ENCODE data around the gene MED12. TPM values are rescaled to one million over a fixed set of nuclear protein-coding genes. Genes with fewer than 3 reads are reported as not detected.

MED12 gene
- total RNA-seq, 1 donor from 2014 or later: 39.3 TPM

GRCh38 chrX:71184803-71185495 is 66.6 kb downstream of the MED12 start:
- DNase-seq (ENCODE audit: extremely low spot score in 2 of 2): no peak
- no peaks in the 10 kb centered on the region for H3K27me3 ChIP-seq
- H3K27ac ChIP-seq: no peak overlapping the region
- H3K4me3 ChIP-seq: no peak overlapping the region
- intact Hi-C loops (cut with DNase I): no loop called here
- H3K4me1 ChIP-seq: no peaks in the 10 kb centered on the region
- no peaks in the 10 kb centered on the region for H3K9me3 ChIP-seq
- TF ChIP-seq POLR2A (IDR thresholded peaks at IDR 0.05): no peak
- no peaks in the 10 kb centered on the region for H3K36me3 ChIP-seq

- intact Hi-C loops (cut with DNase I): no loop called here
- H3K9me3 ChIP-seq: no peaks in the 10 kb centered on the region
- no peak overlapping the region for H3K4me3 ChIP-seq
- TF ChIP-seq POLR2AphosphoS5 (IDR thresholded peaks at IDR 0.05; ENCODE audit: insufficient read depth in 1 of 2, low read depth in 1 of 2) (no peak), POLR2A (IDR thresholded peaks at IDR 0.05) (no peak), CTCF (IDR thresholded peaks at IDR 0.05) (no peak)
- no peaks in the 10 kb centered on the region for H3K4me1 ChIP-seq
- DNase-seq (ENCODE audit: extremely low spot score in 2 of 2): no peak
- H3K27me3 ChIP-seq: no peaks in the 10 kb centered on the region
- no peaks in the 10 kb centered on the region for H3K36me3 ChIP-seq
- H3K27ac ChIP-seq: no peak overlapping the region
Observed at GRCh38 chrX:71191248-71191647, 72.9 kb downstream of the MED12 start.

Small RNA genes lying within 50 kb of the gene (small RNA-seq; reads per million reads assigned to genes)
- gene CXorf65: not detected

Other genes with a start within 250 kb of the MED12 start
- gene TEX11, start 209.9 kb upstream of the MED12 start, total RNA-seq: not detected
- 1.7 TPM for gene SLC7A3, start 187.5 kb upstream of the MED12 start, total RNA-seq
- 25.0 TPM for gene SNX12, start 50.3 kb upstream of the MED12 start, total RNA-seq
- 22.8 TPM for gene FOXO4, start 22.7 kb upstream of the MED12 start, total RNA-seq
- not detected for gene CXorf65, start 11.9 kb upstream of the MED12 start, total RNA-seq
- gene IL2RG, start 7.0 kb upstream of the MED12 start, total RNA-seq: 4.2 TPM
- 1.7 TPM for gene NLGN3, start 26.2 kb downstream of the MED12 start, total RNA-seq
- gene GJB1, start 104.6 kb downstream of the MED12 start, total RNA-seq: not detected
- gene ZMYM3, start 135.5 kb downstream of the MED12 start, total RNA-seq: 27.0 TPM
- gene NONO, start 165.0 kb downstream of the MED12 start, total RNA-seq: 171 TPM
- gene ITGB1BP2, start 183.2 kb downstream of the MED12 start, total RNA-seq: 1.7 TPM
- gene TAF1, start 247.8 kb downstream of the MED12 start, total RNA-seq: 49.8 TPM